Panc1 (cell line): Measurements from ENCODE around the gene ZBTB48. TPM values are rescaled to one million over a fixed set of nuclear protein-coding genes. Genes with fewer than 3 reads are reported as not detected.

ENCODE experiments used
- ATAC-seq: fragments of 200-7000 bp; cut with Tn5 transposase; 2 replicates; pipeline ENCODE4 v1.9.1; 2020; ENCODE audit warnings: mild to moderate bottlenecking, moderate library complexity
- BruUV-seq: library from RNA; stranded (reverse); fragments of 400-500 nt; replicated peaks from 2 replicates; lab custom pipeline; 2021; lab: Mats Ljungman, UMichigan
- CTCF ChIA-PET: fragments of 300-600 bp; sonication (Branson Sonifier 250); formaldehyde crosslinking; loops from one replicate; lab custom pipeline; 2022; ENCODE audit warnings: antibody characterized with exemption; lab: Charles Lee
- POLR2A ChIA-PET: fragments of 300-600 bp; sonication (Branson Sonifier 250); formaldehyde crosslinking; loops from one replicate; lab custom pipeline; 2022; ENCODE audit warnings: antibody characterized with exemption; lab: Charles Lee
- DNase-seq: peaks from one replicate; pipeline ENCODE4 v3.0.0-alpha.2; 2010; ENCODE audit warnings: low read depth, low spot score
- H3K27ac ChIP-seq: 2 replicates; pipeline ENCODE4 v1.5.1; 2011; ENCODE audit warnings: mild to moderate bottlenecking, low read length, inconsistent platforms
- H3K27me3 ChIP-seq: fragments of 200-500 bp; sonication (Bioruptor generic); 2 replicates; pipeline ENCODE4 v1.6.0; 2014; ENCODE audit warnings: low read length, inconsistent platforms; ENCODE audit not compliant: control insufficient read depth, insufficient read depth
- H3K36me3 ChIP-seq: fragments of 200-500 bp; sonication (Bioruptor generic); 2 replicates; pipeline ENCODE4 v1.5.1; 2014; ENCODE audit warnings: inconsistent platforms, mild to moderate bottlenecking, low read length, moderate library complexity; ENCODE audit not compliant: control insufficient read depth, insufficient read depth
- H3K4me1 ChIP-seq: 2 replicates; pipeline ENCODE4 v1.5.1; 2011; ENCODE audit warnings: inconsistent platforms, mild to moderate bottlenecking, low read length, moderate library complexity; ENCODE audit not compliant: control insufficient read depth, insufficient read depth
- H3K4me3 ChIP-seq, 2 experiments: 2 replicates each; pipeline ENCODE4 v1.5.1; 2011 to 2012; ENCODE audit warnings: low read depth in 2 of 2, low read length in 2 of 2, mild to moderate bottlenecking in 2 of 2, inconsistent platforms in 1 of 2, moderate library complexity in 1 of 2
- H3K9me3 ChIP-seq: fragments of 200-500 bp; sonication (Bioruptor generic); 2 replicates; pipeline ENCODE4 v1.5.1; 2014; ENCODE audit warnings: low read depth, mild to moderate bottlenecking, inconsistent platforms, low read length, moderate library complexity; ENCODE audit not compliant: control insufficient read depth, insufficient read depth
- POLR2AphosphoS5 ChIP-seq: IDR thresholded peaks from 2 replicates; pipeline ENCODE4 v1.6.1; 2012; ENCODE audit warnings: mild to moderate bottlenecking, low read depth, low read length, moderate library complexity
- SIN3A ChIP-seq: IDR thresholded peaks from 2 replicates; pipeline ENCODE4 v1.6.1; 2012; ENCODE audit warnings: low read depth, mild to moderate bottlenecking, low read length, moderate library complexity, borderline replicate concordance; ENCODE audit not compliant: insufficient read depth
- TCF7L2 ChIP-seq: IDR thresholded peaks from 2 replicates; pipeline ENCODE4 v1.6.1; 2011; ENCODE audit warnings: mild to moderate bottlenecking, low read depth, low read length, inconsistent platforms
- in situ Hi-C: cut with HindIII; loops from 2 replicates; pipeline ENCODE4 v1.10.0; 2016; ENCODE audit warnings: low sequenced_read_pairs, low pct_unique_long_range_greater_than_20kb
- intact Hi-C: fragments of 100-400 bp; cut with micrococcal nuclease; formaldehyde crosslinking; loops from one replicate; pipeline ENCODE4 v1.10.0; 2022; ENCODE audit not compliant: unreplicated experiment
- total RNA-seq: library from RNA; stranded (reverse); gene quantifications from one replicate; pipeline ENCODE4 v1.2.1, GENCODE V29; 2021; ENCODE audit not compliant: unreplicated experiment
- TF ChIP-seq, protein P1 (sequence below): fragments of 450-650 bp; IDR thresholded peaks from 2 replicates; pipeline ENCODE4 v1.5.1; 2017; ENCODE audit warnings: mild to moderate bottlenecking
- TF ChIP-seq, protein P2 (sequence below), 2 experiments: IDR thresholded peaks; 2 replicates each; pipeline ENCODE4 v1.6.1; 2011 to 2012; ENCODE audit warnings: low read depth in 2 of 2, control low read depth in 1 of 2, low read length in 1 of 2, mild to moderate bottlenecking in 1 of 2, moderate library complexity in 1 of 2; ENCODE audit not compliant: insufficient read depth in 1 of 2

The ZBTB48 gene
- total RNA-seq, 1 experiment from 2014 or later: 40.7 TPM

DNA sequence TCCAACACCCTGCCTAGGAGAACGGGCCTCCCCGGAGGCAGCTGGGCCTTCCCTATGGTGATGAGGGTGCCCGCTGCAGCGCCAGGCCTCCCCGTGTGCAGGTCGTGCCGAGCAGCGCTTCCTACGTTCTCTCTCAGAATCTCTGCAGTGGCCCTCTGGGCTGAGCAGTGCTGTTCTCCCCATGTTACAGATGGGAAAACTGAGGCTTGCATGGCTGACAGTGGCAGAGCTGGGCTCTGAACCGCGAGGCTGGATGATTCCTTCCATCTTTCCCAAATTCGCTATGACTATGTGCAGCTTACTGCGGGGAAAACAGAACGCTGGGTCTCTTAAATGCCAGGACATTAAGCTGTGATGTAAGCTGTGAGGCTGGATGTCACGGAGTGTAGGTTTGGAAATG, 14.0 kb downstream of the ZBTB48 start:
- no peak for ATAC-seq
- Histone ChIP-seq H3K4me1 (peaks cover 8% of the 10 kb centered on the region), H3K9me3 (no peaks in the 10 kb centered on the region), H3K27ac (no peak overlapping the region), H3K36me3 (peaks cover 2% of the 10 kb centered on the region; the same call in 1 of the 2 replicates), H3K27me3 (no peaks in the 10 kb centered on the region), H3K4me3 (no peak overlapping the region)
- POLR2A ChIA-PET: no interaction called here
- intact Hi-C loops (no loop called here), in situ Hi-C loops (no loop called here)
- TF ChIP-seq POLR2AphosphoS5 (no peak), TCF7L2 (no peak), SIN3A (no peak)
- TF ChIP-seq, protein P1, sequence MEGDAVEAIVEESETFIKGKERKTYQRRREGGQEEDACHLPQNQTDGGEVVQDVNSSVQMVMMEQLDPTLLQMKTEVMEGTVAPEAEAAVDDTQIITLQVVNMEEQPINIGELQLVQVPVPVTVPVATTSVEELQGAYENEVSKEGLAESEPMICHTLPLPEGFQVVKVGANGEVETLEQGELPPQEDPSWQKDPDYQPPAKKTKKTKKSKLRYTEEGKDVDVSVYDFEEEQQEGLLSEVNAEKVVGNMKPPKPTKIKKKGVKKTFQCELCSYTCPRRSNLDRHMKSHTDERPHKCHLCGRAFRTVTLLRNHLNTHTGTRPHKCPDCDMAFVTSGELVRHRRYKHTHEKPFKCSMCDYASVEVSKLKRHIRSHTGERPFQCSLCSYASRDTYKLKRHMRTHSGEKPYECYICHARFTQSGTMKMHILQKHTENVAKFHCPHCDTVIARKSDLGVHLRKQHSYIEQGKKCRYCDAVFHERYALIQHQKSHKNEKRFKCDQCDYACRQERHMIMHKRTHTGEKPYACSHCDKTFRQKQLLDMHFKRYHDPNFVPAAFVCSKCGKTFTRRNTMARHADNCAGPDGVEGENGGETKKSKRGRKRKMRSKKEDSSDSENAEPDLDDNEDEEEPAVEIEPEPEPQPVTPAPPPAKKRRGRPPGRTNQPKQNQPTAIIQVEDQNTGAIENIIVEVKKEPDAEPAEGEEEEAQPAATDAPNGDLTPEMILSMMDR: no peak
- TF ChIP-seq, protein P2, sequence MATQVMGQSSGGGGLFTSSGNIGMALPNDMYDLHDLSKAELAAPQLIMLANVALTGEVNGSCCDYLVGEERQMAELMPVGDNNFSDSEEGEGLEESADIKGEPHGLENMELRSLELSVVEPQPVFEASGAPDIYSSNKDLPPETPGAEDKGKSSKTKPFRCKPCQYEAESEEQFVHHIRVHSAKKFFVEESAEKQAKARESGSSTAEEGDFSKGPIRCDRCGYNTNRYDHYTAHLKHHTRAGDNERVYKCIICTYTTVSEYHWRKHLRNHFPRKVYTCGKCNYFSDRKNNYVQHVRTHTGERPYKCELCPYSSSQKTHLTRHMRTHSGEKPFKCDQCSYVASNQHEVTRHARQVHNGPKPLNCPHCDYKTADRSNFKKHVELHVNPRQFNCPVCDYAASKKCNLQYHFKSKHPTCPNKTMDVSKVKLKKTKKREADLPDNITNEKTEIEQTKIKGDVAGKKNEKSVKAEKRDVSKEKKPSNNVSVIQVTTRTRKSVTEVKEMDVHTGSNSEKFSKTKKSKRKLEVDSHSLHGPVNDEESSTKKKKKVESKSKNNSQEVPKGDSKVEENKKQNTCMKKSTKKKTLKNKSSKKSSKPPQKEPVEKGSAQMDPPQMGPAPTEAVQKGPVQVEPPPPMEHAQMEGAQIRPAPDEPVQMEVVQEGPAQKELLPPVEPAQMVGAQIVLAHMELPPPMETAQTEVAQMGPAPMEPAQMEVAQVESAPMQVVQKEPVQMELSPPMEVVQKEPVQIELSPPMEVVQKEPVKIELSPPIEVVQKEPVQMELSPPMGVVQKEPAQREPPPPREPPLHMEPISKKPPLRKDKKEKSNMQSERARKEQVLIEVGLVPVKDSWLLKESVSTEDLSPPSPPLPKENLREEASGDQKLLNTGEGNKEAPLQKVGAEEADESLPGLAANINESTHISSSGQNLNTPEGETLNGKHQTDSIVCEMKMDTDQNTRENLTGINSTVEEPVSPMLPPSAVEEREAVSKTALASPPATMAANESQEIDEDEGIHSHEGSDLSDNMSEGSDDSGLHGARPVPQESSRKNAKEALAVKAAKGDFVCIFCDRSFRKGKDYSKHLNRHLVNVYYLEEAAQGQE (IDR thresholded peaks at IDR 0.05; ENCODE audit: insufficient read depth in 1 of 2, low read depth in 2 of 2, low read length in 1 of 2): no peak
- DNase-seq: no peak
- CTCF ChIA-PET: no interaction called here
- BruUV-seq: no TSS peak

DNA sequence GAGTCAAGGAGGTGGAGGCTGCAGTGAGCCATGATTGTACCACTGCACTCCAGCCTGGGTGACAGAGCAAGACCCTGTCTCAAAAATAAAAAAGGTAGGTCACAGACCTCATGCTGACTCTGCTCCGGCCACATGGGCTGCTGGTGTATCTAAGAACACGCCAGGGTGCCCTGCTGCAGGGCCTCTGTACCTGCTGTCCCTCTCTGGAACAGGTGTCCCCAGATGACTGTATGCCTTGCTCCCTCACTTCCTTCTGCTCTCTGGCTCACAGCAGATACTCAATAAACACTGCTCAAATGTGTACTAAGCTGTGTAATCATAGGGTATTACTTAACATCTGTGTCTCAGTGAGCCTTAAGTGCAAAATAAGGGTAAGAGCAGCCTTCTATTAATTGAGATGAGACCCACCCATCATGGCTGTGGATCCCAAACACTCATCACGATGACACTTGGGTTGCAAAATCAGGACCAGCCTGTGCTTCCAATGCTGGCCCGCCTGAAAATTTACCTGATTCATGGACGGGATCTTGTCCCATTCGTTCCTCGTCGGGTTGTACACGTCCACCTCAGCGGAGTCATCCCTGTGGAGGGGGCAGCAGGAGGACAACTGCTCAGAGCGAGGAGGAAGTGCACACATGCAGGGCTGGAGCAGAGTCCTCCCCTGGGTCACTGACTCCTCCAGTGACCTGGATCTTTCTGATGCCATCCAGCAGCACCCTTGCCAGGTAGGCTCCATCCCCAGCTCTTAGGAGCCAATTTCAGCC, 15.4 kb downstream of the ZBTB48 start:
- H3K27ac ChIP-seq: no peak overlapping the region
- peaks cover 12% of the 10 kb centered on the region for H3K4me1 ChIP-seq
- in situ Hi-C loops: no loop called here
- H3K27me3 ChIP-seq: no peaks in the 10 kb centered on the region
- no peak overlapping the region for H3K4me3 ChIP-seq
- CTCF ChIA-PET: no interaction called here
- no TSS peak for BruUV-seq
- peaks cover 2% of the 10 kb centered on the region; the same call in 1 of the 2 replicates for H3K36me3 ChIP-seq
- intact Hi-C loops: no loop called here
- no peaks in the 10 kb centered on the region for H3K9me3 ChIP-seq
- ATAC-seq (no peak), DNase-seq (no peak)
- POLR2A ChIA-PET: no interaction called here
- TF ChIP-seq SIN3A: no peak
- TF ChIP-seq, protein P2 (IDR thresholded peaks at IDR 0.05; ENCODE audit: insufficient read depth in 1 of 2, low read depth in 2 of 2, low read length in 1 of 2): no peak
- TF ChIP-seq TCF7L2: no peak
- no peak for TF ChIP-seq POLR2AphosphoS5
- TF ChIP-seq, protein P1: no peak
